ENCODE data around the gene NUAK2.
"Not testable (repeated sequence)": the region's sequence is repeated elsewhere in the genome, so short reads cannot be mapped to it uniquely, and the experiment has no call there.

NUAK2 gene

GRCh38 chr1:205321162-205321958, at the start of gene NUAK2:
Gene NUAK2 (minus strand): TSS chr1:205321745. CDS start chr1:205321628, 117 bp downstream.
- in situ Hi-C loops (cut with MboI; ENCODE audit: low sequenced_read_pairs): no loop called here

- in situ Hi-C loops (cut with MboI; ENCODE audit: low sequenced_read_pairs): no loop called here
These were observed 49.2 kb upstream of the NUAK2 start for GRCh38 chr1:205370780-205371179.

GRCh38 chr1:205369701-205370123, 48.2 kb upstream of the NUAK2 start:
- in situ Hi-C loops (cut with MboI; ENCODE audit: low sequenced_read_pairs): no loop called here

- in situ Hi-C loops (cut with MboI; ENCODE audit: low sequenced_read_pairs): no loop called here
These were observed 46.9 kb upstream of the NUAK2 start for GRCh38 chr1:205368478-205368877.

- in situ Hi-C loops (cut with MboI; ENCODE audit: low sequenced_read_pairs): no loop called here
These were observed 44.5 kb upstream of the NUAK2 start for GRCh38 chr1:205365945-205366463.

- in situ Hi-C loops (cut with MboI; ENCODE audit: low sequenced_read_pairs): not testable (repeated sequence)
These were observed 43.5 kb upstream of the NUAK2 start for GRCh38 chr1:205365086-205365485.

- in situ Hi-C loops (cut with MboI; ENCODE audit: low sequenced_read_pairs): no loop called here
These were observed 39.3 kb upstream of the NUAK2 start for GRCh38 chr1:205360891-205361290.

GRCh38 chr1:205359771-205360565, 38.4 kb upstream of the NUAK2 start:
- in situ Hi-C loops (cut with MboI; ENCODE audit: low sequenced_read_pairs): no loop called here

- in situ Hi-C loops (cut with MboI; ENCODE audit: low sequenced_read_pairs): no loop called here
These were observed 37.0 kb upstream of the NUAK2 start for GRCh38 chr1:205358579-205358978.

GRCh38 chr1:205357567-205357966, 36.0 kb upstream of the NUAK2 start:
- in situ Hi-C loops (cut with MboI; ENCODE audit: low sequenced_read_pairs): no loop called here

GRCh38 chr1:205356440-205357139, 35.0 kb upstream of the NUAK2 start, which contains the start of gene KLHDC8A:
Gene KLHDC8A (minus strand): TSS chr1:205356922. CDS start chr1:205343604, 13,318 bp downstream.
- in situ Hi-C loops (cut with MboI; ENCODE audit: low sequenced_read_pairs): no loop called here

- in situ Hi-C loops (cut with MboI; ENCODE audit: low sequenced_read_pairs): no loop called here
These were observed 33.5 kb upstream of the NUAK2 start for GRCh38 chr1:205355075-205355453.

- in situ Hi-C loops (cut with MboI; ENCODE audit: low sequenced_read_pairs): no loop called here
These were observed 32.9 kb upstream of the NUAK2 start for GRCh38 chr1:205354259-205355074.

- in situ Hi-C loops (cut with MboI; ENCODE audit: low sequenced_read_pairs): no loop called here
These were observed 32.1 kb upstream of the NUAK2 start for GRCh38 chr1:205353612-205354011.

- in situ Hi-C loops (cut with MboI; ENCODE audit: low sequenced_read_pairs): no loop called here
These were observed 31.6 kb upstream of the NUAK2 start for GRCh38 chr1:205353191-205353590.

GRCh38 chr1:205351984-205352713, 30.6 kb upstream of the NUAK2 start:
- in situ Hi-C loops (cut with MboI; ENCODE audit: low sequenced_read_pairs): no loop called here

- in situ Hi-C loops (cut with MboI; ENCODE audit: low sequenced_read_pairs): no loop called here
These were observed 29.2 kb upstream of the NUAK2 start for GRCh38 chr1:205350691-205351141.

- in situ Hi-C loops (cut with MboI; ENCODE audit: low sequenced_read_pairs): no loop called here
These were observed 28.6 kb upstream of the NUAK2 start for GRCh38 chr1:205350124-205350523.

Data from hTERT RPE-1 (cell line).